Karpas-422 (cell line): ENCODE measurements around the gene CC2D1A. TPM values are rescaled to one million over a fixed set of nuclear protein-coding genes. Genes with fewer than 3 reads are reported as not detected.

Experiments
- DNase-seq: peaks from one replicate; pipeline ENCODE4 v3.0.0-alpha.2; 2015
- H2AFZ ChIP-seq: fragments of 200-600 bp; sonication (generic); 2 replicates; pipeline ENCODE4 v1.6.1; 2014; ENCODE audit warnings: antibody characterized with exemption, low read length, mixed read lengths
- H3K27ac ChIP-seq: fragments of 200-600 bp; sonication (generic); 2 replicates; pipeline ENCODE4 v1.5.1; 2014; ENCODE audit warnings: mild to moderate bottlenecking, low read length, moderate library complexity
- H3K27me3 ChIP-seq: fragments of 200-600 bp; sonication (generic); 2 replicates; pipeline ENCODE4 v1.6.1; 2014; ENCODE audit warnings: low read length, mixed read lengths
- H3K36me3 ChIP-seq: fragments of 200-600 bp; sonication (generic); 2 replicates; pipeline ENCODE4 v1.6.1; 2014; ENCODE audit warnings: low read length, mixed read lengths; ENCODE audit not compliant: insufficient read depth
- H3K4me1 ChIP-seq: fragments of 200-600 bp; sonication (generic); 2 replicates; pipeline ENCODE4 v1.6.1; 2014; ENCODE audit warnings: mild to moderate bottlenecking, low read length, mixed read lengths
- H3K4me2 ChIP-seq: fragments of 200-600 bp; sonication (generic); 2 replicates; pipeline ENCODE4 v1.6.1; 2014; ENCODE audit warnings: low read length, low read depth, mild to moderate bottlenecking; ENCODE audit not compliant: poor library complexity, severe bottlenecking
- H3K4me3 ChIP-seq: fragments of 200-600 bp; sonication (generic); 2 replicates; pipeline ENCODE4 v1.5.1; 2014; ENCODE audit warnings: mild to moderate bottlenecking, antibody characterized with exemption, low read length, mixed read lengths
- H3K79me2 ChIP-seq: fragments of 200-600 bp; sonication (generic); 2 replicates; pipeline ENCODE4 v1.6.1; 2014; ENCODE audit warnings: mild to moderate bottlenecking, low read length, mixed read lengths
- H3K9ac ChIP-seq: fragments of 200-600 bp; sonication (generic); 2 replicates; pipeline ENCODE4 v1.6.0; 2014; ENCODE audit warnings: low read length
- H3K9me2 ChIP-seq: fragments of 200-600 bp; sonication (generic), shearing (Covaris generic); replicated peaks from 2 replicates; pipeline ENCODE4 v1.6.0; 2014; ENCODE audit warnings: mild to moderate bottlenecking, low read length, moderate library complexity; ENCODE audit not compliant: insufficient read depth
- H3K9me3 ChIP-seq: fragments of 300-700, 200-600 bp; sonication (generic); 2 replicates; pipeline ENCODE4 v1.6.1; 2014; ENCODE audit warnings: low read length, mixed read lengths
- H4K20me1 ChIP-seq: fragments of 200-600 bp; sonication (generic); 2 replicates; pipeline ENCODE4 v1.6.1; 2014; ENCODE audit warnings: mild to moderate bottlenecking, antibody characterized with exemption, low read length, low read depth; ENCODE audit not compliant: insufficient read depth
- total RNA-seq: library from RNA; depleted of rRNA; stranded (reverse); fragments of >200 nt; shearing (Covaris generic); gene quantifications from 2 replicates; pipeline ENCODE4 v1.2.3, GENCODE V29; 2014; ENCODE audit warnings: low replicate concordance

The CC2D1A gene
- total RNA-seq, 1 experiment from 2014 or later, result 9.9 TPM

- Histone ChIP-seq H2AFZ (peak overlapping the region; percentile 38; the same call in 1 of the 2 replicates), H3K9me3 (no peaks in the 10 kb centered on the region), H3K9ac (peak overlapping the region; percentile 34; the same call in 1 of the 2 replicates), H3K36me3 (no peaks in the 10 kb centered on the region), H3K79me2 (no peaks in the 10 kb centered on the region), H4K20me1 (no peaks in the 10 kb centered on the region), H3K27ac (no peak overlapping the region), H3K9me2 (no peaks in the 10 kb centered on the region), H3K4me3 (peak overlapping the region; percentile 12; the same call in 1 of the 2 replicates), H3K4me2 (peak overlapping the region; percentile 59), H3K27me3 (no peaks in the 10 kb centered on the region), H3K4me1 (peaks cover 11% of the 10 kb centered on the region)
- DNase-seq, result peak; percentile 94
Measured at GRCh38 chr19:13974073-13974472, 68.1 kb downstream of the CC2D1A start.

- Histone ChIP-seq H3K27me3 (no peaks in the 10 kb centered on the region), H3K79me2 (no peaks in the 10 kb centered on the region), H3K4me3 (no peak overlapping the region), H3K4me2 (no peak overlapping the region), H3K9ac (no peak overlapping the region), H3K4me1 (peaks cover 25% of the 10 kb centered on the region), H3K9me3 (no peaks in the 10 kb centered on the region), H2AFZ (no peak overlapping the region), H3K36me3 (no peaks in the 10 kb centered on the region), H3K27ac (no peak overlapping the region), H3K9me2 (no peaks in the 10 kb centered on the region), H4K20me1 (no peaks in the 10 kb centered on the region)
- DNase-seq, result no peak
Measured at GRCh38 chr19:13975870-13976269, 69.9 kb downstream of the CC2D1A start.

GRCh38 chr19:13976446-13976845 is 70.4 kb downstream of the CC2D1A start:
- no peak for DNase-seq

GRCh38 chr19:13977803-13978202 is 71.8 kb downstream of the CC2D1A start:
- no peak overlapping the region for H2AFZ ChIP-seq
- H3K9ac ChIP-seq, result no peak overlapping the region
- H3K79me2 ChIP-seq, result no peaks in the 10 kb centered on the region
- H3K36me3 ChIP-seq, result no peaks in the 10 kb centered on the region
- peaks cover 26% of the 10 kb centered on the region for H3K4me1 ChIP-seq
- H4K20me1 ChIP-seq, result no peaks in the 10 kb centered on the region
- no peak overlapping the region for H3K27ac ChIP-seq
- no peaks in the 10 kb centered on the region for H3K9me3 ChIP-seq
- H3K4me3 ChIP-seq, result no peak overlapping the region
- no peaks in the 10 kb centered on the region for H3K27me3 ChIP-seq
- DNase-seq, result no peak
- H3K4me2 ChIP-seq, result no peak overlapping the region
- H3K9me2 ChIP-seq, result no peaks in the 10 kb centered on the region

More at GRCh38 chr19:13976446-13976845, 70.4 kb downstream of the CC2D1A start:
- Histone ChIP-seq H4K20me1 (no peaks in the 10 kb centered on the region), H3K79me2 (no peaks in the 10 kb centered on the region), H3K27me3 (no peaks in the 10 kb centered on the region), H3K36me3 (no peaks in the 10 kb centered on the region), H3K9me2 (no peaks in the 10 kb centered on the region), H3K9me3 (no peaks in the 10 kb centered on the region), H3K4me3 (no peak overlapping the region), H3K9ac (no peak overlapping the region), H3K27ac (no peak overlapping the region), H3K4me2 (no peak overlapping the region), H2AFZ (no peak overlapping the region), H3K4me1 (peaks cover 25% of the 10 kb centered on the region)

GRCh38 chr19:13978351-13979243 is 72.6 kb downstream of the CC2D1A start:
- Histone ChIP-seq H3K4me1 (peaks cover 33% of the 10 kb centered on the region), H3K4me3 (peak overlapping the region; percentile 60), H2AFZ (no peak overlapping the region), H3K27me3 (no peaks in the 10 kb centered on the region), H3K79me2 (no peaks in the 10 kb centered on the region), H3K9me2 (no peaks in the 10 kb centered on the region), H3K27ac (peak overlapping the region; percentile 53), H3K4me2 (peak overlapping the region; percentile 73), H4K20me1 (no peaks in the 10 kb centered on the region), H3K9me3 (no peaks in the 10 kb centered on the region), H3K9ac (peak overlapping the region; percentile 73), H3K36me3 (no peaks in the 10 kb centered on the region)
- DNase-seq, result peak; percentile 86

GRCh38 chr19:13979244-13979615 is 73.2 kb downstream of the CC2D1A start:
- Histone ChIP-seq H3K36me3 (no peaks in the 10 kb centered on the region), H3K4me2 (peak overlapping the region; percentile 73), H3K27ac (peak overlapping the region; percentile 53), H3K4me1 (peaks cover 32% of the 10 kb centered on the region), H4K20me1 (no peaks in the 10 kb centered on the region), H3K27me3 (no peaks in the 10 kb centered on the region), H3K9me2 (no peaks in the 10 kb centered on the region), H2AFZ (no peak overlapping the region), H3K9ac (peak overlapping the region; percentile 73), H3K9me3 (no peaks in the 10 kb centered on the region), H3K79me2 (no peaks in the 10 kb centered on the region), H3K4me3 (peak overlapping the region; percentile 60)
- peak; percentile 53 for DNase-seq

GRCh38 chr19:13979686-13980085 is 73.7 kb downstream of the CC2D1A start:
- Histone ChIP-seq H3K9ac (peak overlapping the region; percentile 73), H3K9me2 (no peaks in the 10 kb centered on the region), H2AFZ (no peak overlapping the region), H4K20me1 (no peaks in the 10 kb centered on the region), H3K4me1 (peaks cover 33% of the 10 kb centered on the region), H3K27ac (peak overlapping the region; percentile 53), H3K4me2 (peak overlapping the region; percentile 73), H3K27me3 (no peaks in the 10 kb centered on the region), H3K4me3 (peak overlapping the region; percentile 60; the same call in 1 of the 2 replicates), H3K79me2 (no peaks in the 10 kb centered on the region), H3K36me3 (no peaks in the 10 kb centered on the region), H3K9me3 (no peaks in the 10 kb centered on the region)
- no peak for DNase-seq

GRCh38 chr19:13980340-13980739 is 74.3 kb downstream of the CC2D1A start:
- Histone ChIP-seq H2AFZ (no peak overlapping the region), H3K9me2 (no peaks in the 10 kb centered on the region), H3K27ac (no peak overlapping the region), H3K4me2 (no peak overlapping the region), H3K9me3 (no peaks in the 10 kb centered on the region), H3K4me1 (peaks cover 40% of the 10 kb centered on the region), H4K20me1 (no peaks in the 10 kb centered on the region), H3K9ac (no peak overlapping the region), H3K4me3 (no peak overlapping the region), H3K36me3 (no peaks in the 10 kb centered on the region), H3K27me3 (no peaks in the 10 kb centered on the region), H3K79me2 (no peaks in the 10 kb centered on the region)
- DNase-seq, result no peak
